Limb (tissue), 2 donors: ENCODE data around the gene ENDOD1.
"Not testable (repeated sequence)": the region's sequence is repeated elsewhere in the genome, so short reads cannot be mapped to it uniquely, and the experiment has no call there.

Experiments used
- DNase-seq, 2 donors: peaks; one replicate each; pipeline ENCODE4 v3.0.0-alpha.2; 2016; ENCODE audit errors: extremely low spot score in 2 of 2

The ENDOD1 gene

DNA sequence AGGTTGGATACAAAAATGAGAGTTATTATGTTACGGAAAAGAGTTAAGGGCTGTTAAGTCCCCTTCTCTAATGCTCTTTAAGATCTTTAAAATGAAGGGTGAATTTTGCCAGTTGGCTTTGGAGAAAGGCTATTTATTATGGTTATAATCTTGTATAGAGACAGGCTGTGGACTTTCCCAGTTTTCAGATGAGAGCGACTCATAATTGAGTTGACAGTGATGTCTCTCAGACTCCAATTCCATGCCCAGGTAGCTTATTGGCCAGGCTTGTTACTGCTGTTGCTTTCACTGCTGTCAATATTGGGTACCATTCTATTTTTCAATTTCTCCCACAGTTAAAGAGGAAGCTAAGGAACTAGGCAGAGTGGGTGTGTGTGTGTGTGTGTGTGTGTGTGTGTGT, 13.1 kb downstream of the ENDOD1 start:
- no peak for DNase-seq

- no peak for DNase-seq
Observed at GRCh38 chr11:95103701-95104100, 14.1 kb downstream of the ENDOD1 start.

GRCh38 chr11:95104121-95104830, 14.6 kb downstream of the ENDOD1 start:
- DNase-seq, result no peak

DNA sequence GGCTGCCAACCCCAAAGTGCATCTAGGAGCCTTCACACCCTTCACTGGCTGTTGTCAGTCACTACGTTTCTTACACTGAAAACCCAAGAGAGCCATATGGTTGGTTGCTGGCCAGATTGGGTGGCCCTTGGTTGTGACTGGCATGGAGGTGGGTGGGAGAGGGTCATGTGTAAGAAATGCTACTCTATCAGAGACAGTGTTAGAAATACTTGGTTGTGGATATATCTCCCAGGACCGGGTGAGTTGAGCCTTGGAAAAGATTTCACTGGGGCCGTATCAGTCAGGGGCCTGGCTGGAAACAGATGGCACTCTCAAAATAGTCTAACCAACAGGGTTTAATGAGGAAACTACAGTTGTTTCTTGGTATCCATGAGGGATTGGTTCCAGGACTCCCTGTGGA, 15.2 kb downstream of the ENDOD1 start:
- DNase-seq, result no peak

DNA sequence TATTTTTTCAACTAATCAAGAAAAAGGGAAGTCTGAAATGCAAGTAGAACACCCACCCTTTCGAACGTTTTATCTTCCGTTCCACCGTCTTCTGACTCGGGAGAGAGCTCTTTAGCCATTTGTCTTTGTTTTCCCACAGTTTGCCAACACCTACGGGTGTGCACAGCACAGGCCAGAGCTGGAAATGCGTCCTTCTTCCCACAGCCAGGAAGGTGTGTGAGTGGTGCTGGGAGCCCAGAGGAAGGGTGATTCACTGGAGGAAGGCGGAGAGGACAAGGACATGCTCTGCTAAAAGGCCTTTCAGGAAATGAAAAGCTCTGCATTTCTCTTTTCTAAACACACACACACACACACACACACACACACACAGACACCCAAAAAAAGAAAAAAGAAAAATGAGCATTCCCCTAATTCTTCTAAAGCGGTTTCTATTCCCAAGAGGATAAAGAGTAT, 18.5 kb downstream of the ENDOD1 start:
- no peak for DNase-seq

DNA sequence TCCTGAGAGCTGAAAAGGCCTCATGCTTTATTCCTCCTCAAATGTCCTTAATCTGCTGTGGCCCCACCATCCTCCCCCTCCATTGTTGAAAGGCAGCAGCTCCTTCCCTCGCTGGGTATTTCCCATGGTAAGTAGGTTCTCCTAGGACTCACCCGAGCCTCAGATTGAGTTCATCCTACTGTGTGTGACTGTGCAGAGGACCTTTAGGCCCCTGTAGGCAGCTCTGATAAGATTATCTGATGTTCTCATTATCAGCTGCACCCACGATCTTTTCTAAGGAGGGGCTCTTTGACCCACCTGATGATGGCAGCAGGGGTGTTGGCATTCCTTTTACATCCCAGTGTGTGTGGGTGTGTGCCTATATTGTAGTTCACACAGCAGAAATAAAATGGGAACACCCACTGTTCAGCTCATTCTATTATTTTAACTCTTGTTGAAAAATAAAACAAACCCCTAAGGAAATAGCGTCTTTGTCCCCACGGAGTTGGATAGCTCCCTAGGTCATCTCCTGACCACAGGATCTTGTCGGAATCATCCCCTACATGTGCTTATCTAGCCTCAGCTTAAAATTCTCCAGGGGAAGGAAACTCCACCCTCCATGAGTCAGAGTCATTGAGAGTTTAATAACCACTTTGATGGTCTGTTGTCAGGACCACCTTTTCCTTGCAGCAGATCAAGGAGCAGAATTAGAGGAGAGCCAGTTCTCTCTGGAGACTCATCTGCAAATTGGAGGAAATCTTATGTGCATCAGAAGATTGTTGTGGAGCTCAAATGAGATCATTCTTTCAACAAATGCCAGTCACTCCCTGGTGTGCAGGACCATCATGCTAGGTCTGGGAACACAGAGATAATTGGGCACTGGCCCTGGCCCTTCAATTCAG, 19.3 kb downstream of the ENDOD1 start:
- DNase-seq, result no peak

DNA sequence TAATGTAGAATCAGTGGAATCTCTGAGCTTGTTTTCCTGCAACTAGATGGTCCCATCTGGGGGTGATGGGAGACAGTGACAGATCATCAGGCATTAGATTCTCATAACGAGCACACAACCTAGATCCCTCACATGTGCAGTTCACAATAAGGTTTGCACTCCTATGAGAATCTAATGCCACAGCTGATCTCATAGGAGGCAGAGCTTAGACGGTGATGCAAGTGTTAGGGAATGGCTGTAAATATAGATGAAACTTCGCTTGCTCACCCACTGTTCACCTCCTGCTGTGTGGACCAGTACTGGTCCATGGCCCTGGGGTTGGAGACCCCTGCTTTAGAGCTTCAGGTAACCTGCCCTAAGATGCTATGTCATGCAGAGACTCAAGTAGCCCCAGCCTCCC, 21.8 kb downstream of the ENDOD1 start:
- not testable (repeated sequence) for DNase-seq

DNA sequence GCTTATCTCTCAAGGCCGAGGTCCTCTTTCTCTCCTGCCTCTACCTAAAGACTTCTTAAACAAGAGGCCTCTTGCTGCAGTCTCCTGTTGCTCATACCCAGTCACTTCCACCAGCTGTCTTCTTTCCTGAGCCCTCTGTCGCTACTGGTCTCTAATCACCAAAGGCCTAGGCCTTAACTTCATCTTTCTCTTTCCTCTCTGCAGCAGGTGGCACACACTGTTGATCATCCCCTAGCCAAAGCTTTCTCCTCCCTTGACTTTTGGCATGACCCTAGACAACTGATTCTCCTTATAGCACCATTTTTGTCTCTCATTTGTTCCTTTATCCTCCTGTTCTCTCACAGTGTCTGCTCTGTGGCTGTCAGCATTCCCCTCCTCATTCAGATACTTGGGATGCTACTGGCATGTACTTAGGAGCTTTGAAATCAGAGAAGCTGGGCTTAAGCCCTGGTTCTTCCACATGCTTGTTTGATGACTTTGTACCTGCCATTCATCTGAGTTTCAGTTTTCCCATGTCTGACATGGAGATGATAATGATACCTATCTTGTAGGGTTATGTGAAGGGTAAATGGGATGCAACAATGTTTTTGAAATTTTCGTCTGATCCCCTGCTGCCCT, 22.4 kb downstream of the ENDOD1 start:
- DNase-seq, result no peak

DNA sequence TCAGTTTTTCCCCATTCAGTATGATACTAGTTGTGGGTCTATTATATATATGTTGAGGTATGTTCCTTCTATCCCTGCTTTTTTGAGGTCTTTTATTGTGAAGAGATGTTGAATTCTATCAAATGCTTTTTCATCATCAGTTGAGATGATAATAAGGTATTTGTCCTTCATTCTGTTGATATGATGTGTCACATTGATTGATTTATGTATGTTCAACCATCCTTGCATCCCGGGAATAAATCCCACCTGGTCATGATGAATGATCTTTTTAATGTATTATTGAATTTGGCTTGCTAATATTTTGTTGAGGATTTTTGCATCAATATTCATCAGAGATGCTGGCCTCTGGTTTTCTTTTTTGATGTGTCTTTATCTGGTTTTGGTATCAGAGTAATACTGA, 26.0 kb downstream of the ENDOD1 start:
- DNase-seq, result no peak

GRCh38 chr11:95119361-95120060, 29.9 kb downstream of the ENDOD1 start:
- DNase-seq, result no peak

- no peak for DNase-seq
Observed at GRCh38 chr11:95121698-95122097, 32.1 kb downstream of the ENDOD1 start.

DNA sequence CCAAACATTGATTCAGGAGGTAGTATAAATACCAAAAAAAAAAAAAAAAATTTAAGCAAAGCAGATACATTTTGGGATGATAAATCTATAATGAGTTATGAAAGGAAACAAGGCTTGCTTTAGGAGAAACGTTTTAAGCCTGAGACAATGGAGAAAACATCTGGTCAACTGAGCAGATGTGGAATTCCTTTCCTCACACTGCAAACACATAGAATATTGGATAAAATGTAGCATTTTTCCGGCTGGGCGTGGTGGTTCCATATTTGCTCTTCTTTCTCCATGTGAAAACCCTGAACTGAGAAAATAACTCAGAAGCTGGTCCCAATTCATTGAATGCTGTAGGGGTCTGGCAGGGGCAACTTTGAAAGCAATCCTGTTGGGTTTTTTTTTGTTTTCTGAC, 33.9 kb downstream of the ENDOD1 start:
- DNase-seq, result peak in 1 of 2 donors; percentile 58

DNA sequence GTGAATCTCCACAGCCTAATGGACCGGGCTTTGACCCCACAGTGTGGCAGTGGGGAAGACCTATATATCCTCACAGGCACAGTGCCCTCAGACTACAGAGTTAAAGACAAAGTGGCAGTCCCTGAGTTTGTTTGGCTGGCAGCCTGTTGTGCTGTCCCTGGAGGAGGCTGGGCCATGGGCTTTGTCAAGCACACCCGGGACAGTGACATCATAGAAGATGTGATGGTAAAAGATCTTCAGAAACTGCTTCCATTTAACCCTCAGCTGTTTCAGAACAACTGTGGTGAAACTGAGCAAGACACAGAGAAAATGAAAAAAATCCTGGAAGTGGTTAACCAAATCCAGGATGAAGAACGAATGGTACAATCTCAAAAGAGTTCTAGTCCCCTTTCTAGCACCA, 39.0 kb downstream of the ENDOD1 start:
- no peak for DNase-seq

DNA sequence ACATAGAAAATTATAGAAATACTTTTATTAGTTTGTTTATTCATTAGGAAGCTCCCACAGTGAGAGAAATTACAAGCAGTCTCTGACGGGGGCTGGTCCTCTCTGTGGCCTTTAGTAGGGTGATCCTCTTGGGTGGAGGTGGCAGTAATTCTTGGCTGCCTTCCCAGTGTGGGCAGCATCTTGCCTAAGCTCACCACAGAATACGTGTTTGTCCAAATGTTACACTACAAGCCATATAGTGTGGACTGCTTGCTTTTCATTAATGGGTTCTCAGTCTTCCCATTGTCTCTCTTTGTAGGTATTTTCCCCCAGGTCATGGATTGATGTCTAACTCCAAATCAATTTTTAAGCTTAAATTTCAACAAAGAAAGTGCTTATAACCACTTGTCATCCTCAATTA, 43.3 kb downstream of the ENDOD1 start:
- DNase-seq, result no peak

- peak in 1 of 2 donors; percentile 21 for DNase-seq
Observed at GRCh38 chr11:95134491-95134890, 44.8 kb downstream of the ENDOD1 start.

DNA sequence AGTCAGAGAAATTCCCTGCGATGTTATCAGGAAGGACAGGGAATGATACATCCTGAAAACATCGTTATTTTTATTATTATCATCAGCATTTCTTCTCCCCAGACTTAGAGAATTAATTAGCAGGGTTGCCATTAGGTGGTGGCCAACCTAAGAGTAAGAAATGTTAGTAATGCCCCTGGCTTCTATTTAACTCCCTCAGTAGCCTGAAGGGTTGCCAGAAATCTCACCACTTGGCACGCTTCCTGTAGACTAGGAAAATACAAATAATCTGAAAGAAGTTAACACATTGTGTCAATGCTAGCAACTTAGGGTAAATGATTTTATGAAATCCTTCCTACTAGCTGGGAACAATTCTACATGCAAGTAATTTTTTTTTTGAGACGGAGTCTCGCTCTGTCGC, 45.5 kb downstream of the ENDOD1 start:
- DNase-seq, result no peak

DNA sequence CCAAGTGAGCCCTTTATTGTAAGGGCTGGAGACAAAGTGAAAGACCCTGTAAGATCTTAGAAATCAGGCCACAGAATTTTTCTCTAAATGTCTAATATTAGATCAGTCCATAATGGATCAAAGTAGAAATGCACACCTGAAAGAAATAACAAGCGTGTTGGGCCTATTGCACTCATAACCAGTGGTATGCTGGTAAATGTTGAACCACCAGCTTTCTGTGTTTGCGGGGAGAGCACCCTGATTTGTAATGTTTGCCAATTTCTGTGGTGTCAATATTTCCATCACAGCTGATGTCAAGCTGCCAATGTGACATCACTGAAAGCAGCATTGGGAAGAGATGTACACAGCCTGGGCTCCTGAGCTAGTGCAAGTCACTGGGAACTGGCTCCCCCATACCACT, 46.2 kb downstream of the ENDOD1 start:
- DNase-seq, result no peak

DNA sequence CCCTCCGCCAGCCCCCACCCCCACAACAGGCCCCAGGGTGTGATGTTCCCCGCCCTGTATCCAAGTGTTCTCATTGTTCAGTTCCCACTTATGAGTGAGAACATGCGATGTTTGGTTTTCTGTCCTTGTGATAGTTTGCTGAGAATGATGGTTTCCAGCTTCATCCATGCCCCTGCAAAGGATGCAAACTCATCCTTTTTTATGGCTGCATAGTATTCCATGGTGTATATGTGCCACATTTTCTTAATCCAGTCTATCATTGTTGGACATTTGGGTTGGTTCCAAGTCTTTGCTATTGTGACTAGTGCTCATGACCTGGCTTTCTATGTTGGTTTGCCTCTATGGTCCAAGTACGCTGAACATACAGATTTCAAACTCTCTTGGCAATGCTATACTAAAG, 47.1 kb downstream of the ENDOD1 start:
- DNase-seq, result not testable (repeated sequence)

DNA sequence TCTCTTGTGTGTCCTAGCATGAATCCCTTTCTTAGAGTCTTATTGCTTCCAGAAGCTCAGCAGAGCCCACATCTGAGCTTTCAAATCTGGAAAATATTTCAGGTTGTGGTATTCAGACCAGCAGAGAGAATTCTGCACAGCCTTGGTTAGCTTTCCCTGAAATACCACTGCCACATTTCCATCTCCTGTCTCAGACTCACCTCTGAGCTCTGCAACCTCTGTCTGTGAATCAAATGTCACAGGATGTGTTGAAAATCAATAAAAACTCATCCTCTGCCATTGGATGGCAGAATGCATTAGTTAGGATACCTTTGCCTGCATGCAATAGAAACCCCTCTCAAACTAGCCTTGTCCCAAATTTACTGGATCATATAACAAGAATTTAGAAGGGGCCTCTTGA, 47.7 kb downstream of the ENDOD1 start:
- no peak for DNase-seq

- DNase-seq, result no peak
Observed at GRCh38 chr11:95138448-95138847, 48.8 kb downstream of the ENDOD1 start.

GRCh38 chr11:95140397-95141033, 50.9 kb downstream of the ENDOD1 start:
- no peak for DNase-seq
